ENCODE results near the gene TSPAN7. TPM values are rescaled to one million over a fixed set of nuclear protein-coding genes. Genes with fewer than 3 reads are reported as not detected.

TSPAN7 gene
- total RNA-seq, 2 donors from 2014 or later, result 6.2 to 15.1 TPM

GRCh38 chrX:38575888-38576287, 14.5 kb downstream of the TSPAN7 start:
- H3K36me3 Mint-ChIP-seq (ENCODE audit: low read depth), result no peaks in the 10 kb centered on the region
- WGBS, 2 experiments (ENCODE audit: insufficient coverage in 1 of 2, insufficient read length in 1 of 2), result 60% methylated on average over 1 of the region's 2 CpGs; no CpG with 5 or more reads in 1 of the 2 experiments

GRCh38 chrX:38577738-38578137, 16.4 kb downstream of the TSPAN7 start:
- H3K27me3 Mint-ChIP-seq (ENCODE audit: insufficient read depth), result no peaks in the 10 kb centered on the region
- Histone ChIP-seq H3K27me3 (ENCODE audit: control insufficient read depth, insufficient read depth, low read length, poor library complexity, severe bottlenecking) (no peaks in the 10 kb centered on the region), H3K27ac (ENCODE audit: low read depth, low read length) (no peak overlapping the region), H3K4me3 (ENCODE audit: low read length) (no peak overlapping the region), H3K9me3 (ENCODE audit: control insufficient read depth, low read length) (no peaks in the 10 kb centered on the region), H3K4me1 (ENCODE audit: control insufficient read depth, insufficient read depth, low read length) (no peaks in the 10 kb centered on the region), H3K36me3 (ENCODE audit: control insufficient read depth, insufficient read depth, low read length) (no peaks in the 10 kb centered on the region), H3K9ac (ENCODE audit: extremely low read depth, low read length, poor library complexity, severe bottlenecking) (no peak overlapping the region)
- no peak overlapping the region for H3K4me3 Mint-ChIP-seq
- no peak for TF ChIP-seq CTCF (conservative IDR thresholded peaks at IDR 0.05)
- peaks cover 10% of the 10 kb centered on the region for H3K9me3 Mint-ChIP-seq
- 95% methylated on average over 3 of the region's 3 CpGs; no CpG with 5 or more reads in 1 of the 2 experiments for WGBS, 2 experiments (ENCODE audit: insufficient coverage in 1 of 2, insufficient read length in 1 of 2)
- peaks cover 3% of the 10 kb centered on the region for H3K4me1 Mint-ChIP-seq
- H3K27ac Mint-ChIP-seq, result no peak overlapping the region
- H3K36me3 Mint-ChIP-seq (ENCODE audit: low read depth), result no peaks in the 10 kb centered on the region
- DNase-seq, result no peak

More at GRCh38 chrX:38575888-38576287, 14.5 kb downstream of the TSPAN7 start:
- H3K9me3 ChIP-seq (ENCODE audit: control insufficient read depth, low read length), result no peaks in the 10 kb centered on the region
- no peaks in the 10 kb centered on the region for H3K27me3 ChIP-seq (ENCODE audit: control insufficient read depth, insufficient read depth, low read length, poor library complexity, severe bottlenecking)
- DNase-seq, result no peak
- peaks cover 12% of the 10 kb centered on the region for H3K9me3 Mint-ChIP-seq
- no peak overlapping the region for H3K4me3 ChIP-seq (ENCODE audit: low read length)
- H3K27ac Mint-ChIP-seq, result no peak overlapping the region
- TF ChIP-seq CTCF (conservative IDR thresholded peaks at IDR 0.05), result no peak
- no peaks in the 10 kb centered on the region for H3K27me3 Mint-ChIP-seq (ENCODE audit: insufficient read depth)
- peaks cover 5% of the 10 kb centered on the region for H3K4me1 Mint-ChIP-seq
- no peak overlapping the region for H3K9ac ChIP-seq (ENCODE audit: extremely low read depth, low read length, poor library complexity, severe bottlenecking)
- H3K4me3 Mint-ChIP-seq, result no peak overlapping the region
- H3K36me3 ChIP-seq (ENCODE audit: control insufficient read depth, insufficient read depth, low read length), result no peaks in the 10 kb centered on the region
- no peaks in the 10 kb centered on the region for H3K4me1 ChIP-seq (ENCODE audit: control insufficient read depth, insufficient read depth, low read length)
- no peak overlapping the region for H3K27ac ChIP-seq (ENCODE audit: low read depth, low read length)

- peaks cover 14% of the 10 kb centered on the region for H3K9me3 Mint-ChIP-seq
- Histone ChIP-seq H3K36me3 (ENCODE audit: control insufficient read depth, insufficient read depth, low read length) (no peaks in the 10 kb centered on the region), H3K9me3 (ENCODE audit: control insufficient read depth, low read length) (no peaks in the 10 kb centered on the region), H3K4me1 (ENCODE audit: control insufficient read depth, insufficient read depth, low read length) (no peaks in the 10 kb centered on the region), H3K27me3 (ENCODE audit: control insufficient read depth, insufficient read depth, low read length, poor library complexity, severe bottlenecking) (no peaks in the 10 kb centered on the region), H3K27ac (ENCODE audit: low read depth, low read length) (no peak overlapping the region), H3K9ac (ENCODE audit: extremely low read depth, low read length, poor library complexity, severe bottlenecking) (no peak overlapping the region), H3K4me3 (ENCODE audit: low read length) (no peak overlapping the region)
- H3K36me3 Mint-ChIP-seq (ENCODE audit: low read depth), result no peaks in the 10 kb centered on the region
- no peak for TF ChIP-seq CTCF (conservative IDR thresholded peaks at IDR 0.05)
- no peak overlapping the region for H3K27ac Mint-ChIP-seq
- H3K4me1 Mint-ChIP-seq, result peaks cover 3% of the 10 kb centered on the region
- no peaks in the 10 kb centered on the region for H3K27me3 Mint-ChIP-seq (ENCODE audit: insufficient read depth)
- no peak for DNase-seq
- H3K4me3 Mint-ChIP-seq, result no peak overlapping the region
- WGBS, 2 experiments (ENCODE audit: insufficient coverage in 1 of 2, insufficient read length in 1 of 2), result 79 to 100% methylated on average over 1 to 2 of the region's 2 CpGs
Observed at GRCh38 chrX:38578167-38578566, 16.8 kb downstream of the TSPAN7 start.
